ENCODE measurements around the gene MPI.

The MPI gene

DNA sequence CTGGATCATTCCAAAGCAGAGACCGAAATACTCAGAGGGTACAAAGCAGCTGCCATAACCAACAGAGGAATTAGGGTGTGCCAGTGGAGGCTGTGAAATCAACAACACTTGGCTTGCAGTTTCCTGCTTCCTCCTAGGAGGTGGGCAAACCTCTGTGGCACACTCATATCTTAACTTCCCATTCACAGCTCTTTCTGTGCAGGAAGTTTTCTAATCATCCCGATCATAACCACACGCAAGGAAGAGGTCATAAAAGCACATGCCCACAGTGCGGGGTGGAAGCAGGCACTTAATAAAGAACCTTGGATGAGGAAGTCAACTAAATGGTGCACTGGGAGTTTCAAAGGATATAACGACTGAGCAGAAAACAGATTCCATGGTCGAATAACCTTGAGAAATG is 21.8 kb upstream of the MPI start:
- DNase-seq (ENCODE audit: low read depth, low spot score), result no peak
- ChIA-PET CTCF (interaction anchor here (1.0 to 1.1 kb wide), 2 partner anchors 18 to 82 kb away, joined by 3 read pairs; no protein-coding TSS in a partner anchor), POLR2A (no interaction called here)
- no peak overlapping the region for H3K4me3 ChIP-seq (ENCODE audit: low read depth, low read length)
- TF ChIP-seq, protein P1, sequence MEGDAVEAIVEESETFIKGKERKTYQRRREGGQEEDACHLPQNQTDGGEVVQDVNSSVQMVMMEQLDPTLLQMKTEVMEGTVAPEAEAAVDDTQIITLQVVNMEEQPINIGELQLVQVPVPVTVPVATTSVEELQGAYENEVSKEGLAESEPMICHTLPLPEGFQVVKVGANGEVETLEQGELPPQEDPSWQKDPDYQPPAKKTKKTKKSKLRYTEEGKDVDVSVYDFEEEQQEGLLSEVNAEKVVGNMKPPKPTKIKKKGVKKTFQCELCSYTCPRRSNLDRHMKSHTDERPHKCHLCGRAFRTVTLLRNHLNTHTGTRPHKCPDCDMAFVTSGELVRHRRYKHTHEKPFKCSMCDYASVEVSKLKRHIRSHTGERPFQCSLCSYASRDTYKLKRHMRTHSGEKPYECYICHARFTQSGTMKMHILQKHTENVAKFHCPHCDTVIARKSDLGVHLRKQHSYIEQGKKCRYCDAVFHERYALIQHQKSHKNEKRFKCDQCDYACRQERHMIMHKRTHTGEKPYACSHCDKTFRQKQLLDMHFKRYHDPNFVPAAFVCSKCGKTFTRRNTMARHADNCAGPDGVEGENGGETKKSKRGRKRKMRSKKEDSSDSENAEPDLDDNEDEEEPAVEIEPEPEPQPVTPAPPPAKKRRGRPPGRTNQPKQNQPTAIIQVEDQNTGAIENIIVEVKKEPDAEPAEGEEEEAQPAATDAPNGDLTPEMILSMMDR (IDR thresholded peaks at IDR 0.05; ENCODE audit: insufficient read depth, low read length, missing control alignments), result no peak

DNA sequence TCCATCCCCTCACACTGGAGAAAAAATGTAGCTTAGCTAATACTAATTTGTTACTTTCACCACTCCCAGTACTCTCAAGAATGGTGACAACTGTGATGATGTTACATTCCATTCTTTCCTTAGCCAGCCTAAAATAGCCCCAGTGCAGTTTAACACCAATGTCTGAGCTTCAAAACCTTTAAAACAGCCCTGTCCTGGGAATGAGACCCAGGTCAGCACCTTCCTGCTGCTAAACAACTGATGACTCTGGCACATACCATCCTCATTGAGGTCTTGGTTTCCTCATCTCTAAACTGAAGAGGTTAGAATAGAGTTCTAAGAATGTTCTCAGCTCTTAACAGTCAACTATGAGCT is 20.5 kb upstream of the MPI start:
- DNase-seq (ENCODE audit: low read depth, low spot score), result no peak
- ChIA-PET CTCF (interaction anchor here (1.0 to 2.1 kb wide), 8 partner anchors 10 to 88 kb away, joined by 3 to 21 read pairs (median 4); no protein-coding TSS in a partner anchor), POLR2A (no interaction called here)
- TF ChIP-seq, protein P1 (IDR thresholded peaks at IDR 0.05; ENCODE audit: insufficient read depth, low read length, missing control alignments), result no peak
- H3K4me3 ChIP-seq (ENCODE audit: low read depth, low read length), result no peak overlapping the region

- POLR2A ChIA-PET, result no interaction called here
- TF ChIP-seq, protein P1 (IDR thresholded peaks at IDR 0.05; ENCODE audit: insufficient read depth, low read length, missing control alignments), result no peak
- CTCF ChIA-PET, result interaction anchor here (1.0 to 2.1 kb wide), 8 partner anchors 11 to 89 kb away, joined by 3 to 21 read pairs (median 4); no protein-coding TSS in a partner anchor
Observed at GRCh38 chr15:74869726-74870407, 20.0 kb upstream of the MPI start.

GRCh38 chr15:74870436-74871215 is 19.2 kb upstream of the MPI start:
- no peak for DNase-seq (ENCODE audit: low read depth, low spot score)
- ChIA-PET CTCF (interaction anchor here (0.9 to 2.1 kb wide), 8 partner anchors 12 to 90 kb away, joined by 3 to 21 read pairs (median 4); no protein-coding TSS in a partner anchor), POLR2A (interaction anchor here (1.0 kb wide), 1 partner anchor 35 kb away, joined by 3 read pairs; no protein-coding TSS in a partner anchor)
- TF ChIP-seq, protein P1 (IDR thresholded peaks at IDR 0.05; ENCODE audit: insufficient read depth, low read length, missing control alignments), result no peak
- H3K4me3 ChIP-seq (ENCODE audit: low read depth, low read length), result no peak overlapping the region

More at GRCh38 chr15:74869726-74870407, 20.0 kb upstream of the MPI start:
- H3K4me3 ChIP-seq (ENCODE audit: low read depth, low read length), result no peak overlapping the region
- DNase-seq (ENCODE audit: low read depth, low spot score), result no peak

DNA sequence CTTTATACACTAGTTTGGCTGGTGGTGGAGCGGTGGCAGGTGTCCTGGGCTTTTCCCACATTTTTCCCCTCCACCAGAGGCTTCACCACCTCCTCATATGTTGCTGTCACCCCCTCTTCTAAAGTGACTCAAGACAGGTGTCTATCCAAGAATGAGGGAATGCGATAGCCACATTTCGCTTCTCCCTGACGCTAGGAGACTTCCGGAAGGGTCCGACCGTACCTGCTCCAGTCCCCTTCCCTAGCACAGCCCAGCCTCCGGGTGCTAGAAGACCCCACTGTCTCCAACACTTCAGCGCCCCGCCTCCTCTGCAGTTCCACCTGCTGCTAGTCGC is 17.2 kb upstream of the MPI start:
- CTCF ChIA-PET, result interaction anchor here (0.7 to 3.7 kb wide), 2 partner anchors 15 to 29 kb away, joined by 4 to 21 read pairs; no protein-coding TSS in a partner anchor

More for the DNA sequence above, 17.2 kb upstream of the MPI start:
- TF ChIP-seq, protein P1 (IDR thresholded peaks at IDR 0.05; ENCODE audit: insufficient read depth, low read length, missing control alignments), result no peak
- peak overlapping the region; percentile 93 for H3K4me3 ChIP-seq (ENCODE audit: low read depth, low read length)
- POLR2A ChIA-PET, result interaction anchor here (1.0 kb wide), 1 partner anchor 25 kb away, joined by 3 read pairs; no protein-coding TSS in a partner anchor
- no peak for DNase-seq (ENCODE audit: low read depth, low spot score)

Measured in AG04449 (cell line).